Measurements from ENCODE around the gene IL17RB. TPM values are rescaled to one million over a fixed set of nuclear protein-coding genes. Genes with fewer than 3 reads are reported as not detected.

Gene IL17RB
- total RNA-seq, 2 experiments from 2014 or later, result 0.57 TPM; not detected in 1

DNA sequence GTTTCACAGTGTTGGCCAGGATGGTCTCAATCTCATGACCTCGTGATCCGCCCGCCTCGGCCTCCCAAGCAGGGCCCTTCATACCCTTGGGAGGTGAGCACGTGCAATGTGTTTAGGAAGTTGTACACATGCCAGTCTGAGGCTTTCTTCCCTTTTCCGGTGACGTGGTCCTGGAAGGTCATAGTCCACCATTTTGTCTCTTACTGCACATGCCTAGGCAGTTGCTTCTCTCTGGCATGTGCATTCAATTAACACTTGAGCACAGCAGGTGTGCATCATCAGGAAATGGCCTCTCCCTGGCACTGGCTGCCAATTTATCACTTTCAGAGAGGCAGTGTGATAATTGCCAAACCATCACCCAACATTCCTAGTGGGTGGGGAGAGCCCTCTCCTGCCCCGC, 67.0 kb downstream of the IL17RB start:
- ChIA-PET POLR2A (interaction anchor here (0.7 kb wide), 1 partner anchor 1138 kb away, joined by 6 read pairs; no protein-coding TSS in a partner anchor), CTCF (ENCODE audit: unreplicated experiment) (no interaction called here)
- BruUV-seq (replicated peaks), result no TSS peak
- H3K27ac ChIP-seq (ENCODE audit: low read depth, low read length, poor library complexity, severe bottlenecking), result no peak overlapping the region
- H4K20me1 ChIP-seq (ENCODE audit: insufficient read depth, low read length), result no peaks in the 10 kb centered on the region
- no peaks in the 10 kb centered on the region for H3K9me3 ChIP-seq (ENCODE audit: low read length)
- no peak overlapping the region for H3K4me3 ChIP-seq (ENCODE audit: low read depth, low read length, poor library complexity, severe bottlenecking)
- no peaks in the 10 kb centered on the region for H3K36me3 ChIP-seq (ENCODE audit: insufficient read depth, low read length)
- DNase-seq (ENCODE audit: low spot score), result no peak
- TF ChIP-seq CTCF (conservative IDR thresholded peaks at IDR 0.05; ENCODE audit: low read length) (no peak), EZH2phosphoT487 (IDR thresholded peaks at IDR 0.05; ENCODE audit: borderline replicate concordance, low read depth, low read length) (no peak)
- no peak overlapping the region for H3K4me2 ChIP-seq (ENCODE audit: low read length)
- no peaks in the 10 kb centered on the region for H3K79me2 ChIP-seq (ENCODE audit: insufficient read depth, low read depth, low read length)
- intact Hi-C loops (cut with micrococcal nuclease; ENCODE audit: unreplicated experiment), result no loop called here
- no peak overlapping the region for H2AFZ ChIP-seq (ENCODE audit: low read length)
- no peaks in the 10 kb centered on the region for H3K9me2 ChIP-seq (ENCODE audit: insufficient read depth, low read length)
- H3K4me1 ChIP-seq (ENCODE audit: insufficient read depth, low read length, poor library complexity, severe bottlenecking), result no peaks in the 10 kb centered on the region

Small RNAs within 50 kb of the gene (small RNA-seq; reads per million reads assigned to genes)
- gene AC012467.1, result not detected

Other genes starting within 250 kb of the IL17RB start
- 0.03 and 0.10 TPM in 2 replicates for gene CHDH, start 149 bp upstream of the IL17RB start, total RNA-seq (2014; rRNA removed; shearing (Covaris generic))
- gene CHDH, start 149 bp upstream of the IL17RB start, total RNA-seq (2022), result 1.4 and 2.3 TPM in 2 replicates
- gene ACTR8, start 35.6 kb downstream of the IL17RB start, total RNA-seq (2014; rRNA removed; shearing (Covaris generic)), result 30.5 and 39.6 TPM in 2 replicates
- 47.3 and 48.7 TPM in 2 replicates for gene ACTR8, start 35.6 kb downstream of the IL17RB start, total RNA-seq (2022)
- gene SELENOK, start 45.3 kb downstream of the IL17RB start, total RNA-seq (2014; rRNA removed; shearing (Covaris generic)), result 48.7 and 63.8 TPM in 2 replicates
- 33.8 and 36.7 TPM in 2 replicates for gene SELENOK, start 45.3 kb downstream of the IL17RB start, total RNA-seq (2022)

Measured in OCI-LY7 (cell line).